Neural cell (in vitro differentiated cells): Measurements from ENCODE around the gene CAMK2B.

Source experiments
- CTCF ChIP-seq: fragments of 450-650 bp; IDR thresholded peaks from 2 replicates; pipeline ENCODE4 v1.5.1; 2014; ENCODE audit warnings: antibody characterized with exemption, mild to moderate bottlenecking, moderate library complexity; ENCODE audit not compliant: poor library complexity, severe bottlenecking
- MXI1 ChIP-seq: fragments of 450-650 bp; conservative IDR thresholded peaks from 2 replicates; pipeline ENCODE4 v1.6.1; 2014; ENCODE audit warnings: antibody characterized with exemption, mild to moderate bottlenecking; ENCODE audit not compliant: poor library complexity, severe bottlenecking
- POLR2AphosphoS5 ChIP-seq: IDR thresholded peaks from 2 replicates; pipeline ENCODE4 v1.6.1; 2012
- RAD21 ChIP-seq: fragments of 450-650 bp; conservative IDR thresholded peaks from 2 replicates; pipeline ENCODE4 v1.6.1; 2014; ENCODE audit warnings: antibody characterized with exemption, mild to moderate bottlenecking, moderate library complexity
- SMC3 ChIP-seq: fragments of 450-650 bp; conservative IDR thresholded peaks from 2 replicates; pipeline ENCODE4 v1.6.1; 2014; ENCODE audit warnings: antibody characterized with exemption, mild to moderate bottlenecking, moderate library complexity; ENCODE audit not compliant: poor library complexity
- TAF1 ChIP-seq: IDR thresholded peaks from 2 replicates; pipeline ENCODE4 v1.6.1; 2012; ENCODE audit warnings: low read depth

GRCh38 chr7:44348300-44348699 is 22.9 kb upstream of the CAMK2B start:
- no peak for TF ChIP-seq CTCF
- no peak for TF ChIP-seq TAF1
- TF ChIP-seq MXI1: no peak
- TF ChIP-seq POLR2AphosphoS5: no peak
- TF ChIP-seq RAD21: no peak
- TF ChIP-seq SMC3: no peak
